GF-D8 (cell line): ENCODE results near the gene ME3.
"Not testable (repeated sequence)": the region's sequence is repeated elsewhere in the genome, so short reads cannot be mapped to it uniquely, and the experiment has no call there.

ENCODE experiments used
- DNase-seq: peaks from one replicate; lab custom pipeline; 2025; lab: John Stamatoyannopoulos, UW

The ME3 gene

DNA sequence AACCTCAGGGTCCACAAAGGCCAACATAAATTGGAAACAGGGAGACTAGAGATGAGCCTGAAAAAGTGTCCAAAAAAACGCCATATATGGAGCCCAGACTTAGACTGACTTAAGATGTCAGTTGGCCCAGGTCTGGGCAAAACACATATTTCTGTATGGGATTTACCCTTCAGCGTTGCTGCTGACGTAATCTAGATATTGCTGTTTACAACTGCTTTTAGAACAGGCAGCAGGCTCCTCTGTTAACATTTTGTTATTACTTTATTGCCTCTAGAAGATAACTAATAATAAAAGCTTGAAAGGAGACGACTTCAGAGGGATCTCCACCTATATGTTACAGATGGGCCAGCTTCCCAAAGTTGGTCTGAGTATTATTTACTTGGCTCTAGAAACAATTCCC lies 8.7 kb downstream of the ME3 start:
- DNase-seq, result no peak

DNA sequence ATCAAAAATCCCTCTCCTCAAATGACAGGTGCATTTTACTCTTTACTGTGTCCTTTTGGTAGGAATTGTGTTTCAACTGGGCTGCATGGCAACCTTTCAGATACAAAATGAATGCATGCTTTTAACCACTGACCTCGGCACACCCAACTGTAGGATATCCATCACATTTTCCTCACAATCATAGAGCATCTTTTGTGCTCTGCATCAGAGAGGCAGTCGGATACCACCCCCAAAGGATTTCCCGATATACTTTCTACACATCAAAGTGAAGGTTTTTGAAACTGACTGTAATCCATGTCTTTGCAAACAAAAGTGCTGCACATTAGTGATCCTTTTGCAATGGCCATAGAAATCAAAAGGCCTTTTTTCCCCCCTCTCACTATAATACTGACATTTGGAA lies 9.1 kb downstream of the ME3 start:
- no peak for DNase-seq

DNA sequence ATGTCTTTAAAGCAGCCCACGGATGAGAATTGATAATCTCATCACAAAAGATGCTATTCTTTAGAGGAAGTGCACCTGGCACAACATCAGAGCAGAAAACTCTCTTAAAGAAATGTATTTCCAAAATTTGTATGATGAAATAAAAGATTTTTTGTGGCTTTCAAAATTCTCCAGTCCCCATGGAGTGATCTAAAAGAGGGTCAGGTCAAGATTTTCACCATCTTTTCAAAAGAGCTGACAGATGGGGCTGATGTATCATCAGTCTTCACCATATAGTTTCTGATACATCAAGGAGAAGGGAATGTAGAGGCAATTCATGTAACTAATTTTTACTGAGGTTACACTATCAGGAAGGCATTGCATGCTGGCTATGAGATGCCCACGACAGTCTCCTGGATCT lies 11.7 kb downstream of the ME3 start:
- no peak for DNase-seq

DNA sequence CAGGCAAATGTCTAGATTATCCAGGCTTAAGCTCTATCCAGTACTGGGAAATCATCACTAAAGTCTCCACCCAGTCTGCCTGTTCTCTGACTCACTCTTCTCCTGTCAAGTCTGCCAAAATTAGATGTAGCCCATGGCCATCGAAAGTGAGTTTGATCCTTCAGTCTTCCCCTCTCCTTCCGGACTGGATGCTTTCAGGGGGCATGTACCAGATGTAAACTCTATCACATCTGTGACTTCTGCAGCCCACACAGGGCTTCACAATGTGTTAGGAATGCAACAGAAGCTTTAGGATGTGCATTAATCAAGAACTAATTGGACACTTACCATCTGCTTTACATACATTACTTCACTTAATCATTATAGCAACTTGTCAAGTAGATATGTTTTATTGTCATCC lies 12.3 kb downstream of the ME3 start:
- no peak for DNase-seq

DNA sequence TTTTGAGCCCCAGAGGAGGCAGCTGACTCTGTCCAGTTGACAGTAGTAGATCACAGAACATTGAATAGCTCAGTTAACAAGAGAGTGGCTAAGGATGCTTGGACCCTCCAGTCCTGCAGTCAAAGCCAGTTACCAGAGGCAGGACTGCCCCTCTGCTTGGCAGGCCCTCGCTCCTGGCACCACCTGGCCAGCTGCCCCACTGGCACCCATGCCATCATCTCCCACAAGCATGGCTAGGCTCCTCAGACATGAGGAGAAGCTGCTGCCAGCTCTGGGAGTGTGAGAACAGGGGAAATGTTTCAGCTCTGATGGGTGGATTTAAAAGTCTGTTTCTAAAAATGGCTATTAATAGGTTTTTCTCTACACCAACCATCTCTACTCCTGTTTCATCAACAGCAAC lies 13.9 kb downstream of the ME3 start:
- no peak for DNase-seq

DNA sequence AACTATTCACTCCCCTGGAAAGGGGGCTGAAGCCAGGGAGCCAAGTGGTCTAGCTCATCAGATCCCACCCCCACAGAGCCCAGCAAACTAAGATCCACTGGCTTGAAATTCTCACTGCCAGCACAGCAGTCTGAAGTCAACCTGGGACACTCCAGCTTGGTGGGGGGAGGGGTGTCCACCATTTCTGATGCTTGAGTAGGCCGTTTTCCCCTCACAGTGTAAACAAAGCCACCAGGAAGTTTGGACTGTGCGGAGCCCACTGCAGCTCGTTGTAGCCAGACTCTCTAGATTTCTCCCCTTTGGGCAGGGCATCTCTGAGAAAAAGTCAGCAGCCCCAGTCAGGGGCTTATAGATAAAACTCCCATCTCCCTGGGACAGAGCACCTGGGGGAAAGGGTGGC lies 27.2 kb downstream of the ME3 start:
- DNase-seq, result not testable (repeated sequence)

DNA sequence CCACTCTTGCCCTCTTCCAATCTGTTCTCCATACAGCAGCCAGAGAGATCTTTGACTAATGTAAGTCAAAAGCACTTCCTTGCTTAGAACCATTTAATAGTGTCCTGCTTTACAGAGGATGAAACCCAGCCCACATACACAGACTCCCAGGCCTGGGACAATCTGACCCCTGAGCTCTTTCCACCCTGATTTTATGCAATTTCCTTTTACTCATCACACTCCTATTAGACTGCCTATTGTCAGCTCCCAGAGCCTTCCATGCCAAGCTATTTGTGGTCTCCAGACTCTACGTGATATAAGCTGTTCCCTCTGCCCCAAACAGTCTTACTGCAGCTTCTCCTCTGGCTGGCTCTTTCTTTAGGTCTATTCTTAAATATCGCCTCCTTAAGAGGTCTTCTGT lies 28.1 kb downstream of the ME3 start:
- no peak for DNase-seq

DNA sequence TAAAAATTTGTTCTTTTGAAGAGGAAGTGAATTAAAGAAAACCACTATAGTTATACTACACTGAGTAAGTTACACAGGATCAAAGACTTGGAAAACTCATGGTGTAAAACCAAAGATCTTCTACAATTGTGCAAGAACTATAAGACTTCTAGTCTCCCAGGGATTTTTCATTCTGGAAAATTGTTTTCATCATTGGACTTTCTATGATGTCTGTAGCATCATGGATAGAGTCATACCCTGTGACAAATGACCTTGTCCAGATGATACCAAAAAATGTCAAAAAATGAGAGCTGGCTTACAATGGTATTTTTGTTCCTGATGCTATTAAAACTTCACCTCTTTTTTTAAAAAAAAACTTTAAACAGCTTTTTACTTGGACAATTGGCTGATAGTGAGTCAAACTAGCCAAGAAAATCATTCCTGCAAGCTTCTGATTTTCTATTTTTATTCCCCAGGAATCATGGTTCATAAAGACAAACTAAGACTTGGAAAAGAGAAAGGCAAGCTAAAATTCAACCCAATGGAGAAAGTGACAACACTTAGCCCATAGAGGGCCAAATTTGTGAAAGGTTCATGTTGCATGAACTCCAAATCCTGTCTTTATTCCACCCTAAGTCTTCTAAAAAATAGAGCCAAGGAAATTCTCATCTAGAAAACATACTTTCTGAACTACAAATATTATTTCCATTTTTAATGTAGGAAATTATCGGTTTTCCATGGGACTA lies 30.7 kb downstream of the ME3 start:
- DNase-seq, result no peak

DNA sequence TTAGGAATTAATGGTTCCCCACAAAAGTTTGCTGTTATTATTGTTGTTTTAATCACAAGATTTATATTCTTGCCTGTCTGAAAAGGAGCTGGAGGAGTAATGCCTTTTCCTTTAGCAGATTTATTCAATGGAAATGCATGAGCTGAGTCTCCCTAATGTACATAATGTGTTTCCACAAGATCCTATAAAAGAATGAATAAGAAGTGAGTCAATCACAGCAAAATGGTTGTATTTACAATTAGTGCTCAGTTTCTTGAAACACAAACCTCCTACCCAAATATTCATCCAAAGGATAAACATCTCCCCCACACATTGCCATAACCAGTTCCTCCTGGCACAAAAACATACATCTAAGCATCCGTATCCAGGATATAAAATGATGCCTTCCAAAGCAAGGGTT lies 33.3 kb downstream of the ME3 start:
- no peak for DNase-seq

DNA sequence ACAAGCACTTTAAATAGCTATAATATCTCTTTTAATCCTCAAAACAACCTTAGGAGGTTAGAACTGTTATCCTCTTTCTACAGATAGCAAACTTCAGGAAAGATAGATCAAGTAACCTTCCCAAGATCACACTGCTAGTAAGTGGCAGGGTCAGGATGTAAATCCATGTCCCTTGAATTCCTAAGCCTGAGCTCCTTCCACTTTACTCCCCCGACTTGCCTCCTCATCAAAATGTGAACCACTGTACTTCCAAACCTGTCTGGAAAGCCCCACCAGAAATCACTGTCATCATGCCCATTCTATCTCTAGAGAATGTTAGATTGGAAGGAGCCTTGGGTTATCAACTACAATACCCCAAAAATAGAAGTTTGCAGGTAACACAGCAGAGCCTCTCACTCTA lies 33.7 kb downstream of the ME3 start:
- no peak for DNase-seq

DNA sequence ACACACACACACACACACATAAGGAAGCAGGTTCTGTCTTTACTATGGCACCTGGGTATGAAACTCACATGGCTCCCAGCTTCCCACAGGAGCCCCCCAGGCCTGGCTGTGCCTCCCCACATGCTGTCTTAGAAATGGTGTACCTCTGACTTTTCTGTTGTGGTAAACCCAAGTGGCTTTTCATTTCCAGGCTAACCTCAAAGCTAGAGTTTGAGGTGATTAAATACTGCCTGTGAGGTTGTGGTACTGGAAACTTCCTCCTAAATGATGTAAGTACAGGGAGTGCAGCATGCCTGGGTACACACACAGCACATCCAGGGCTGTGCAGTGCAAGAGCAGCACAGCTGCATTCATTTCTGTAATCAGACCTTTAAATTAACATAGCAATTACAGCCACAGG lies 34.4 kb downstream of the ME3 start:
- DNase-seq, result peak; percentile 83

DNA sequence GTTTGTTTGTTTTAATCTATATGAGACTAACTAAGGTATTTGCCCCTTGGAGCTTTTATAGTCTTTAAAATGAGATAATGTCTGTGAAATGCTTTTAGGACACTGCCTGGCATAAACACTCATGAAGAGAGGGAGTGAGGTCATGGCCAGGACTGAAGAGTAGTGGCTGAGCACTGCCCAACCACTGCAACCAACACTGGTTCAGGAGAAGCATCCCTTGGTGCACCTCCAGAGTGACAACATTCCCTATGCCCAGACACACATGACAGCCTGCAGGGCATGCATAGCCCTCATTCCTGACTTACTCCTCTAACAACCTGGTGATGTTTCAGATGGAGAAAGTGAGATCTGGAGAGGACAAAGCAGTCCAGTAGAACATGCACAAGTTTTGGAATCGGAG lies 36.1 kb downstream of the ME3 start:
- no peak for DNase-seq

DNA sequence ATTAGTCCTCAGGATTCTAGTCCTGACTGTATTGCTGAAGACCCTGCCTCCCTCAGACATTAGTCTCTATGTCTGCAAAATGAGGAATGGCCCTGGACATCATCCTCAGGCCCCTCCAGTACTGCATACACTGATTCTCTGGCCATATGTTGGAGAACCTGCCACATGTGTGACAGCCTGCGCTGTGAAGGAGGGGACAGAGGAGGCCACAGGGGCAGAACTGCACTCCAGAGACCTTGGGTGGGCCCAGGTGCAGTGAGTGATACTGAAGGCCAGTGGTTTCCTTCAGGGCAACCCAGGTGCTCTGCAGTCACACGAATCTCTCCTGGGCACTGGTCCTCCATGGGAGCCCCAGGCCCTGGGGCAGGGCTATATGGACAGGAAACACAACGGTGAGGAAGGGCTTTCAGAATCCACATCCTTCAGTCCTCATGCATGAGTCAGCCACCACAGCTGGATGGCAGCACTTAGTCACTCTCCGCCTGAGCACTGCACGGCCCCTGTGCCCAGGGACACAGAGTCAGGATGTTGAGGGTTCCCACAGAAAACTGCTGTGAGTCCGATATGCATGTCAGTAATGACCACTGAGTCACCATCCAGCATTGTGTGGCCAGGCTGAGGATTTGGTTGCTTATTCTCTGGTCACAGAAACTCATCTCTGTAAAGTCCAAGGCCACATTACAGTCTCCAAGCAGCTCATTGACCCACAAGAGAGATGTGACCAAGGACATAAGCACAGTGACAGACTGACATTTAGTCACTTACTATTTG lies 39.7 kb downstream of the ME3 start:
- no peak for DNase-seq

DNA sequence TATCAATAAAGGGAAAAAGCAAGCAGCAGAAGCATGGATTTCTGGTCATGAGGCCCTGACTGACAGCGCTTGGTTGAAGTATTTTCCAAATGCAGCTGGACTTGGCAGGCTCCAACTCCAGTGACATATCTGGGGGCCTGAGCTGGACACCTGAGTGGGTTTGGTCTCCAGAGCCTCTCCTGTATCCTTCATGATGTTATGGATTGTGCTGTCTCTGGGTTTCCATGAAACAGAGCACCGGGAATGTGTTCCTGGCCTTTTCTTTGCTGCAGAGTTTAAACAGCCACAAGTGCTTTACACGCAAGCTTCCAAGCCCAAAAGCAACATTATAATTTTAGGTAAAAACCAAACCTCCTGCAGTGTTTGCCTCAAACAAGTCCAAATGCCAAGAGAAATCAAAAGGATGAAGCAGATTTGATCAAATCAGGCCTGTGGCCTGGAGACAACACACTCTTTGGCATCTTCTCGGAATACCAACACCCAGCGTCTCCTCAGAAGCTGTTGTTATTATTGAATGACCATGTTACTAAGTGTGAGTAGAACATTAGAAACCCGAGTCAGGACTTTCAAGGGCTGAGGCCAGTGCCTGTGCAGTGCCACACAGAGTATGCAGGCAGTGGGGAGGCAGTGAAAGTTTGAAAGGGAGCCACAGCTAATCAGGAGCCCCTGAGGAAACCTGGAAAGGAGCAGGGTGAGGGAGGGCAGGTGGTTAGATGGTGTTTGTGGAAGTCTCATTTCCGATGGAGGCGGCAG lies 42.0 kb downstream of the ME3 start:
- DNase-seq, result no peak

DNA sequence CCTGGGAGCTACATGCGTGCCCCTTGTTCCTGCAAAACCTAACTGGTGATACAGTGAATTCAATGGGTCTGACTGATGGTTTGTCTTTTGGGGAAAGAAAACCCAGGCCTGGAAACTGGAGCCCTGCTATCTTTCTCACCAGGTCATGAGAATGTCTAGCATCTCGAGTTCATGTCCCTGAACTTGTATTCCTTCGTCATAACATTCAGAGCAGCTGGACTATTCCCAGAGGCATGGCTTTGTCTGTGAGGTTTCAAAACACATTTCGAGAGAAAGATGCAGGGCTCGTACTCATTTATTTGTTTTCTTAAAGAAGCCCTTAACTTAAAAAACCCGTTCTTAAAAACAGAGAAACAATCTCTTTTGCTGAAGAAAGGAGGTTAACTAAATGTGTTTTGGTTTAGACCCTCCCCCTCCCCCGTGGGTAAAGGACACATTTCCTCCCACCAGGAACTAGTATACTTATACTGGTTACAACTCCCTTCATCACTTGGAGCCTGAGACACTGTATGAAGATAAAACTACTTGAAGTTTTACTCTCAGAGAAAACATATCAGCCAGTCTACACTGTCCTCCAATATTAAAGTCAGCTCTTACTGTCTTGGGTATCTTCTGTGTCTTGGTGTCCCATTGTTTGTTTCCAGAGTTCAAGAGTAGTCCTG lies 43.2 kb downstream of the ME3 start:
- no peak for DNase-seq

DNA sequence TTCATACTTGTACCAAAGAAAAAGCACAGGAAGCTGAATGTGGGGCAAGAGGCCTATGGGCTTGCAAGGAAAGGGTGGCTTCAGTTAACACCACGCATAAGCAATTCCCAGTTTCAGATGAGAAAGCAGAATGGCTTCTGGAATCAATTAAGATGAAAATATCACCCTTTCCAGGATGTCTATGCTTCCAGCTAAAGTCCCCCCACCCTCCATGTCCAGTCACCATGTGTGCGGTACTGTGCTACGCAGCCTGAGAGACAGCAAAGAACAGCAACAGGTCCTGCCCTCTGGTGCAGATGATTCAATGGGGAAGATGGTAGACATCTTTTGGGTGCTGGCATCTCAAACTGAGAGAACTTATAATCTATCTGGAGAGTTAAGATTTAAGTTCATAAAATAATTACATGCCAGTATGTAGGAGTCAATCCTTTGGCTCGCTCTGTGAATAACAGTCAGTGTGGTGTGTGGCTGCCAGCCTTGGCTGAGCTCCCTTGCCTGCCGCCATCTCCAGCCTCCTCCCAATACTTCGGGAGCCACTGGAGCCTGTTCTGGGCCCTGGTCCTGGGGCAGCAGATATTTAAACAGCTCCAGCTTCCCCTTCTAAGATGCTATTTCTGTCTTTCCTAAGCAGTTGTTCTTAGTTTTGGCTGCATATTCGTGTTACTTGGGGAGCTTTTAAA lies 44.5 kb downstream of the ME3 start:
- no peak for DNase-seq

DNA sequence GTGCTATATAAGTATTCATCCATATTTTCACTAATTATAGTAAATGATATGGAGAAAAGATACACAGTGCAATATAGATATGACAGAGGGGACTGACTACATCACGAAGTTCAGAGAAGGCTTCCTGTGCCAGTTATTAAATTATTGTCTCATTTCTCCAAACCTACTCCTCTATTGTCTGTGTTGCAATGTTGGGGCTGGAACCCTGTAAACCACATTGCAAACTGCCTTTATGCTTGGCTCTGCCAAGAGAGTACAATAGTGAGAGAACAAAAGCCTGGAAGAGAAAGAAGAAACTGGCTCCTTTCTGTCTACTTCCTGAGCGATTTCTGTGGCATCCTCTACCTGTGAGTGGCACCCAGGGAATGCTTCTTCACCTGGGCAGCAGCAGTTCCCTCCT lies 46.4 kb downstream of the ME3 start:
- DNase-seq, result no peak

DNA sequence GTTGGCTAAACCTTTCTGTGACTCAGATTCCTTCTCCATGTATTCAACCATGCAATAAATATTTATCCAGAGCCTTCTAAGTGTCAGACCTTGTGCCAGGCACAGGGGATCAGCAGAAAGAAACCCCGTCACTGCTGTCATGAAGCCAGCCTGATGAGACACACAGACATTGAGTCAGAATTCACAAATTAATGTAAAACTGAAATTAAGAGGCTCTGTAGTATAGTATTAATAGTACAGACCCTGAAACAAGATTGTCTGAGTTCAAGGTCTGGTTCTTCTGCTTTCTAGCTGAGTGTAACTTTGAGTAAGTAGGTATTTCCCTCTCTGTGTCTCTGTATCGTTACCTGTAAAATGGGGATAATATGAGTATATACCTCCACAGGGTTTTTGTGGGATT lies 46.9 kb downstream of the ME3 start:
- no peak for DNase-seq

DNA sequence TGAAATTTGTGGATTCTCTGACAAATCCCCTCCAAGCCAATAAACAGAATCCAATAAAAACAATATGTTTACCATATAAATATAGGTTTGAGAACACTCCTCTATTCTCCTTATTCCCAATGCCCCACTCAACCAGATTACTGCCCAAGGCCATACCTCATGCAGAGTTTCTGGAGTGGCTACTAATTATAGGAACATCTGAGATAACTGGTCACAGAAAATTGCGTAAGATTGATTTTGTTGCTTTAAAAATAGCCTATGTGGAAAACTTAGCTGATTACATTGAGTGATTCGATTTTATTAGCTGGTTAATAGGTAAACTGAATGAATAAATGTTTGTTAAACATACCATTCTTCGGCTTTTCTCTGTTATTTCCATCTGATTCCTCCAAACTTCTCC lies 48.0 kb downstream of the ME3 start:
- no peak for DNase-seq

DNA sequence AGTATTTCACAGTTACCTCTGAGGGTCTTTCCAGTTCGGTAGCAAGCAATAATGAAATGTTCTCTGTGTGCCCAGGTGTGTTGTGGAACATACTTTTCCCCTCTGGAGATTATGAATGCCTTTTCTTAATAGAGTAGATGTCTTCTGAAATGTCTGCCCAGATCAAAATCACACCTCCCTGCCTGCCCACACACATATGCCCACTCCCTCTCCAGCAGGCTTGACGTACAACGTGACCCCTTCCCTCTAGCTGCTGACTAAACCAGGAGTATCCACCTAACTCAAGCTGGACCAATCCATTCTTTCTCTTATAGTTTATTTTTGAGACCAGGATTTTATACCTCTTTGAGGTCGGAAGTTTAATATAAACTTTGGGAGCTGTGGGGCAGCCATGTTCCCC lies 48.7 kb downstream of the ME3 start:
- no peak for DNase-seq

DNA sequence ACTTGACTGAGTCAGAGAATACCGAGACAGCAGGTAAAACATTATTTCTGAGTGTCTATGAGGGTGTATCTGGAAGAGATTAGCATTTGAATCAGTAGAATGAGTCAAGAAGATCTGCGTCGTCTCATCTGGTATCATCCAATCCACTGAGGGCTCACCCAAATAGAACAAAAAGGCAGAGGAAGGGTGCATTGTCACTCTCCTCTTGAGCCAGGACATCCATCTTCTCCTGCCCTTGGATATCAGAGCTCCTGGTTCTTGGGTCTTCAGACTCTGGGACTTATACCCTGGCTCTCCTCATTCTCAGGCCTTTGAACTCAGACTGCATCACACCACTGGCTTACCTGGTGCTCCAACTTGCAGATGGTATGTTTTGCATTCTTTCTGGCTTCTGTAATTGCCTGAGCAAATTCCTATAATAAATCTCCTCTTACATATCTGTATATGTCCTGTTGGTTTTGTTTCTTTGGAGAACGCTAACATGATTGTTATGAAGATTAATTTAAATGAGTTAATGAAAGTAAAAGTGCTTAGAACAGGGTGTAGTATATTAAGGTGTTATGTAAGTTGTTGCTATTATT lies 49.3 kb downstream of the ME3 start:
- no peak for DNase-seq

DNA sequence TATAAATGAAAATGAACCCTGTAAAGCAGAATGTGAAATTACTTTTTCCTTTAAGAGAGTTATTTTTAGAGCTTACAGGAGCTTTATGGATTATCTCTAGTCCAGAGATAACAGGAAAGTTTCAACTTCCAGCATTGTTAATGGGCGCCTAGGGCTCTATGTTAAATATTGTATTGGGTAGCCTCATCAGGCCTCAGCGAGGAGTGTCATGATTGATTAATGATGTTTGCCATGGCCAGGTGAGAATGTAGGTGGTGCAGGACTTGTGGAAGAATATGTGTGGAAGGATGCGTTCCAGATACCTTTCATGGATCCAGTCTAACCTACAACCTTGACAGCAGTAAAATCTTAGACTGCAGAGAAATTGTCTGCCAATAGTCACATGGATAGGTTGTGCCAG lies 50.6 kb downstream of the ME3 start:
- no peak for DNase-seq
